Body of pancreas (tissue), 4 donors: ENCODE measurements around the gene TMEM151B. TPM values are rescaled to one million over a fixed set of nuclear protein-coding genes. Genes with fewer than 3 reads are reported as not detected.

ENCODE experiments used
- ATAC-seq: fragments of 150-250 bp; one replicate; pipeline ENCODE4 v1.9.1; 2016
- DNase-seq, 4 donors: peaks; one replicate each; pipeline ENCODE4 v3.0.0-alpha.2; 2019
- H3K27ac ChIP-seq, 4 donors: fragments of 200-600 bp; sonication (generic); 1 replicate in 3 of 4; 2 replicates in 1 of 4; pipeline versions ENCODE4 v1.5.1 to v1.6.1; 2016 to 2019; ENCODE audit warnings: mild to moderate bottlenecking in 1 of 4, mixed read lengths in 1 of 4, moderate library complexity in 1 of 4
- H3K27me3 ChIP-seq, 2 donors: fragments of 200-600 bp; sonication (generic); one replicate each; pipeline ENCODE4 v1.6.0; 2016; ENCODE audit warnings: mild to moderate bottlenecking in 1 of 2
- H3K36me3 ChIP-seq, 2 donors: fragments of 200-600 bp; sonication (generic); replicated peaks in 1 of 2; 2 replicates each; pipeline ENCODE4 v1.5.1; 2016; ENCODE audit warnings: low read depth in 2 of 2; ENCODE audit not compliant: insufficient read depth in 1 of 2
- H3K4me1 ChIP-seq: fragments of 200-600 bp; sonication (generic); one replicate; pipeline ENCODE4 v1.6.0; 2016
- H3K4me3 ChIP-seq, 2 donors: fragments of 200-600 bp; sonication (generic); 1 replicate in 1 of 2; 2 replicates in 1 of 2; pipeline ENCODE4 v1.5.1; 2016 to 2019
- H3K9me3 ChIP-seq, 3 donors: fragments of 200-600 bp; sonication (generic); 1 replicate in 2 of 3; 2 replicates in 1 of 3; pipeline ENCODE4 v1.5.1; 2016
- POLR2A ChIP-seq, 3 donors: fragments of 450-650 bp; IDR thresholded peaks; one replicate each; pipeline ENCODE4 v1.6.1; 2016; ENCODE audit warnings: antibody characterized with exemption in 3 of 3, mild to moderate bottlenecking in 2 of 3
- WGBS, 2 donors: methylation state at CpG; one replicate each; pipeline ENCODE4 v1.1.5; 2017; 5-methylcytosine and 5-hydroxymethylcytosine counted together
- intact Hi-C: fragments of 100-400 bp; cut with DNase I; formaldehyde crosslinking; loops from one replicate; pipeline ENCODE4 v1.15.1; 2023
- total RNA-seq, 2 donors: library from RNA; depleted of rRNA; stranded (reverse); fragments of >200 nt; gene quantifications; one replicate each; pipeline ENCODE4 v1.1.0, GENCODE V29; 2016
- TF ChIP-seq, protein P1 (sequence below), 7 experiments: fragments of 450-650 bp in 4 of 7; fragments of 200-600 bp in 3 of 7; sonication (generic) in 3 of 7; IDR thresholded peaks; one replicate each; pipeline ENCODE4 v1.5.1; 2016 to 2019; ENCODE audit warnings: antibody characterized with exemption in 7 of 7

The TMEM151B gene
- total RNA-seq, 2 donors from 2014 or later = under 0.01 to 0.66 TPM

DNA sequence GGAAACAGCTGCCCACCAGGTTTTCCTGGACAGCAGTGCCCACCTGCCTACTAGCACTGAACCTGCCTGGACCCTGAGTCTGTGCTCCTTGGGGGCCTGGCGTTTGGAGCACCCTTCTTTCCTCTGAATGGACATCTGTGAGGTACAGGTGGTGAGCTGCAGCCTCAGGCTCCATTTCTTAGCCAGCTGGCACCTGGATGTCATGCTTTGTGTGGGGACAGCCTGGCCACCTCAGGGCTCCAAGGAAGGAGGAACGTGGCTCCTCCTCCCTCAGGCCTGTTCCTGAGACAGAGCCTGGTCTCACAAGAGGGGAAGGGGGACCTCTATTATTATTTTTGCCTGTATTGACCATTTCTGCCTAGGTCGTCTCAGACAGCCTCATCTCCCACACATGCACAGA is 8.1 kb downstream of the TMEM151B start:
- Histone ChIP-seq H3K4me3 (no peak overlapping the region), H3K4me1 (peaks cover 12% of the 10 kb centered on the region), H3K27ac (no peak overlapping the region), H3K36me3 (no peaks in the 10 kb centered on the region), H3K27me3 (peaks cover 0 to 15% of the 10 kb centered on the region in 2 donors), H3K9me3 (no peaks in the 10 kb centered on the region)
- WGBS, 2 donors = 55 to 60% methylated on average over 3 of the region's 3 CpGs
- DNase-seq = no peak
- intact Hi-C loops = no loop called here
- ATAC-seq = no peak
- TF ChIP-seq, protein P1, sequence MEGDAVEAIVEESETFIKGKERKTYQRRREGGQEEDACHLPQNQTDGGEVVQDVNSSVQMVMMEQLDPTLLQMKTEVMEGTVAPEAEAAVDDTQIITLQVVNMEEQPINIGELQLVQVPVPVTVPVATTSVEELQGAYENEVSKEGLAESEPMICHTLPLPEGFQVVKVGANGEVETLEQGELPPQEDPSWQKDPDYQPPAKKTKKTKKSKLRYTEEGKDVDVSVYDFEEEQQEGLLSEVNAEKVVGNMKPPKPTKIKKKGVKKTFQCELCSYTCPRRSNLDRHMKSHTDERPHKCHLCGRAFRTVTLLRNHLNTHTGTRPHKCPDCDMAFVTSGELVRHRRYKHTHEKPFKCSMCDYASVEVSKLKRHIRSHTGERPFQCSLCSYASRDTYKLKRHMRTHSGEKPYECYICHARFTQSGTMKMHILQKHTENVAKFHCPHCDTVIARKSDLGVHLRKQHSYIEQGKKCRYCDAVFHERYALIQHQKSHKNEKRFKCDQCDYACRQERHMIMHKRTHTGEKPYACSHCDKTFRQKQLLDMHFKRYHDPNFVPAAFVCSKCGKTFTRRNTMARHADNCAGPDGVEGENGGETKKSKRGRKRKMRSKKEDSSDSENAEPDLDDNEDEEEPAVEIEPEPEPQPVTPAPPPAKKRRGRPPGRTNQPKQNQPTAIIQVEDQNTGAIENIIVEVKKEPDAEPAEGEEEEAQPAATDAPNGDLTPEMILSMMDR (IDR thresholded peaks at IDR 0.05) = no peak
- no peak for TF ChIP-seq POLR2A (IDR thresholded peaks at IDR 0.05)

DNA sequence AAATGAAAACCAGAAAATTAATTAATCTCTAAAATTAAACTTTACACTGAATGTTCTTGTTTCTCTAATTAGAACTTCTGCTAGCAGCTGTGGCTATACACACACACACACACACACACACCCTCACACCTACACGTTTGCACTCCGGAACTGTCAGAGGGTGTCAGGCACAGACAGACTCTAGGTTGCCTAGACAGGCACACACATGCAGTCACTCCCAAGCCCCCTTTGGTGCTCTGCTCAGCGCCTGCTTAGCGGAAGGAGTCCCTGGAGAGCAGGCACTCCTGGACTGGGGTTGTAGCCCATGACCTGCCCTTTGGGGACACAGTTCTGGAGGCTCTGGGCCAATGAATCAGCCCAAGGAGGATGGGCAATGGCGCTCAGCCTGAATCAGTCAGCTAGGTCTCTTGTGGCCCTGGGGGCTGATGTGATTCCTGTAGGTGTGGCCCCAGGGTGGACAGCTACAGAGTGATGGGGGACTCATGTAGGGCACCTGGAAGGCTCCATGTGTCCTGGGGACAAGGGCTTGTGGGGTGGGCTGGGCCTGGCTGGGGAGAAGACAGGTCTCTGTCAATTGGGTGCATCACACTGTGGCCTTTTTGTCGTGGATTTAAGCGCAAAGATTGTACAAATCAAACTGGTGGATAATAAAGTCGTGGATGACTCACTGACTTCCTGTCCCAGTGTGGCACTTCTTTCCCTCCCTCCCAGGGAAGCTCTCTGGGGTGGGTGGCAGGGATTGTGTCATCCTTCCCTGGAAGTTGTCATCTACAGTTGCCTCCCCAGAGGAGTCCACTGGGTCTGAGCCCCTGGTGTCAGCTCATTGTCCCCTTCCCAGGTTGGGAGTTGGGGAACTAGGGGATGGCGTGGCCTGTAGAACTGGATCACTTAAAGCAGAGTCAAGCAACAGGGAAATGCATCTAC is 8.8 kb downstream of the TMEM151B start:
- ATAC-seq (no peak), DNase-seq (no peak)
- H3K4me1 ChIP-seq = peaks cover 12% of the 10 kb centered on the region
- no peak overlapping the region for H3K27ac ChIP-seq
- peaks cover 0 to 15% of the 10 kb centered on the region in 2 donors for H3K27me3 ChIP-seq
- H3K4me3 ChIP-seq = no peak overlapping the region
- H3K36me3 ChIP-seq = no peaks in the 10 kb centered on the region
- WGBS, 2 donors = 59 to 62% methylated on average over 7 to 9 of the region's 9 CpGs
- H3K9me3 ChIP-seq = no peaks in the 10 kb centered on the region
- TF ChIP-seq POLR2A (IDR thresholded peaks at IDR 0.05) = no peak
- TF ChIP-seq, protein P1 (IDR thresholded peaks at IDR 0.05) = no peak
- intact Hi-C loops = no loop called here

DNA sequence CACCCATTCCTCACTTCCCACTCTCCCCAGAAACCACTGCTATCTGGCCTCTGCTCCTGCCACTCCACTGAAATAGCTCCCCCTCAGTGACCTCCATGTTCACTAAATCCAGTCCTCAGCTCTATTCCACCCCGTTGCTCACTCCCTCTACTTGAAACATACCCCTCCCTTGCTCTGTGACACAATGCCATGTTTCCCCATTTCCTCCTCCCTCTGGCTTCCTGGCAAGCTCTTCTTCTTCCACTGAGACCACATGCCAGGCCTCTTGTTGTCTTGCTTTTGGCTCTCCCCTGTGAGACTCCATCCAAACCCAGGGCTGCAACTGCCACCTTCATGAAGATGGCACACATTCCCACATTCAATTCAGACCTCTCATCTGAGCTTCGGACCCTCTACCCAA is 13.9 kb downstream of the TMEM151B start:
- Histone ChIP-seq H3K9me3 (no peaks in the 10 kb centered on the region), H3K4me3 (no peak overlapping the region), H3K27ac (no peak overlapping the region), H3K4me1 (no peaks in the 10 kb centered on the region), H3K27me3 (no peaks in the 10 kb centered on the region), H3K36me3 (no peaks in the 10 kb centered on the region)
- WGBS, 2 donors = 39 to 48% methylated on average over 2 of the region's 2 CpGs
- TF ChIP-seq, protein P1 (IDR thresholded peaks at IDR 0.05) = no peak
- TF ChIP-seq POLR2A (IDR thresholded peaks at IDR 0.05) = no peak
- intact Hi-C loops = no loop called here
- DNase-seq = no peak
- ATAC-seq = no peak

DNA sequence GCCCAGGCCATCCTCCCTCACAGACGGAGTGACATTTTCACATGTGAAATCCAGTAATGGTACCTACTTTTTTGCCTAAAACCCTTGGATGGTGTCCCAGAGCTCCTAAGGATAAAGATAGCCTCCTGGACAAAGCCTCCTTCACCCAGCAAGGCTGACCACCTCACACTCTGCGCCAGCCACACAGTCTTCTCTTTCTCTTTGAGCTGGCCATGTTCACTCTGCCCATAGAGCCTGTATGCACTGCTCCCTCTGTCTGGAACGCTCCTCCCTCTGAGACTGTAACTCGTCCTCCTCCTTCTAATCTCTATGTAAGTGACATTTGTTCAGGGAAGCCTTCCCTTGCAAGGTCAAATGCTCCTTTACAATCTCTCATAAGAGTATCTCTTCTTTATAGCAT is 14.6 kb downstream of the TMEM151B start:
- TF ChIP-seq POLR2A (IDR thresholded peaks at IDR 0.05) = no peak
- TF ChIP-seq, protein P1 (IDR thresholded peaks at IDR 0.05) = no peak
- H3K27me3 ChIP-seq = no peaks in the 10 kb centered on the region
- intact Hi-C loops = no loop called here
- no peak overlapping the region for H3K27ac ChIP-seq
- no peak overlapping the region for H3K4me3 ChIP-seq
- WGBS, 2 donors = 46 to 59% methylated on average over 4 of the region's 4 CpGs
- DNase-seq = no peak
- H3K36me3 ChIP-seq = no peaks in the 10 kb centered on the region
- peaks cover 5% of the 10 kb centered on the region for H3K4me1 ChIP-seq
- ATAC-seq = no peak
- H3K9me3 ChIP-seq = no peaks in the 10 kb centered on the region
